Body of pancreas (tissue), 4 donors: ENCODE results near the gene CEACAM5.

Experiments
- CTCF ChIP-seq, 7 experiments: fragments of 450-650 bp in 4 of 7; fragments of 200-600 bp in 3 of 7; sonication (generic) in 3 of 7; IDR thresholded peaks; one replicate each; pipeline ENCODE4 v1.5.1; 2016 to 2019; ENCODE audit warnings: antibody characterized with exemption in 7 of 7
- POLR2A ChIP-seq, 3 donors: fragments of 450-650 bp; IDR thresholded peaks; one replicate each; pipeline ENCODE4 v1.6.1; 2016; ENCODE audit warnings: antibody characterized with exemption in 3 of 3, mild to moderate bottlenecking in 2 of 3

- TF ChIP-seq POLR2A (IDR thresholded peaks at IDR 0.05) (no peak), CTCF (IDR thresholded peaks at IDR 0.05) (no peak)
These were observed 37.7 kb upstream of the CEACAM5 start for GRCh38 chr19:41670755-41671154.
